Activated CD8-positive, alpha-beta T cell treated with anti-CD3 and anti-CD28 coated beads for 36 hours (primary cell): Measurements from ENCODE around the gene UBASH3B. TPM values are rescaled to one million over a fixed set of nuclear protein-coding genes. Genes with fewer than 3 reads are reported as not detected.

Experiments used
- ATAC-seq: fragments of 200-7000 bp; cut with Tn5 transposase; one replicate; pipeline ENCODE4 v1.10.0; 2021; ENCODE audit warnings: mild to moderate bottlenecking, moderate library complexity
- CTCF ChIA-PET: fragments of 350-600 bp; sonication (Branson Sonifier 250); formaldehyde crosslinking; loops from one replicate; lab custom pipeline; 2021; ENCODE audit warnings: antibody characterized with exemption; lab: Charles Lee
- POLR2A ChIA-PET: fragments of 350-600 bp; sonication (Branson Sonifier 250); formaldehyde crosslinking; loops from one replicate; lab custom pipeline; 2021; ENCODE audit warnings: antibody characterized with exemption; lab: Charles Lee
- DNase-seq: peaks from one replicate; pipeline ENCODE4 v3.0.0-alpha.2; 2020
- H3K27ac Mint-ChIP-seq: one replicate; pipeline ENCODE4 v1.8.0; 2021; ENCODE audit warnings: mild to moderate bottlenecking, mixed read lengths
- H3K27me3 Mint-ChIP-seq: one replicate; pipeline ENCODE4 v1.8.0; 2021; ENCODE audit warnings: mixed read lengths
- H3K36me3 Mint-ChIP-seq: one replicate; pipeline ENCODE4 v1.8.0; 2021; ENCODE audit warnings: low read depth, mixed read lengths
- H3K4me1 Mint-ChIP-seq: one replicate; pipeline ENCODE4 v1.8.0; 2021; ENCODE audit warnings: low read depth, mixed read lengths
- H3K4me3 Mint-ChIP-seq: one replicate; pipeline ENCODE4 v1.8.0; 2021; ENCODE audit warnings: mild to moderate bottlenecking, moderate library complexity, mixed read lengths
- H3K9me3 Mint-ChIP-seq: one replicate; pipeline ENCODE4 v1.8.0; 2021; ENCODE audit warnings: mixed read lengths
- CTCF ChIP-seq: fragments of 200-600 bp; IDR thresholded peaks from one replicate; pipeline ENCODE4 v1.8.0; 2022; ENCODE audit warnings: antibody characterized with exemption, mild to moderate bottlenecking
- intact Hi-C: fragments of 100-400 bp; cut with micrococcal nuclease; formaldehyde crosslinking; loops from one replicate; pipeline ENCODE4 v1.10.0; 2022
- total RNA-seq, 2 experiments: library from RNA; stranded (reverse); gene quantifications; one replicate each; pipeline ENCODE4 v1.2.3, GENCODE V29; 2021

The UBASH3B gene
- total RNA-seq, 2 experiments from 2014 or later = 36.1 to 40.6 TPM

GRCh38 chr11:122659676-122660554 is 4.4 kb downstream of the UBASH3B start:
- intact Hi-C loops = loop anchor here (5.0 kb wide), 1 partner anchor 97 kb away; no protein-coding TSS in a partner anchor
- POLR2A ChIA-PET = interaction anchor here (1.1 to 1.2 kb wide), 2 partner anchors 86 to 401 kb away, joined by 3 to 4 read pairs; no protein-coding TSS in a partner anchor
- H3K9me3 Mint-ChIP-seq = no peaks in the 10 kb centered on the region
- ATAC-seq (no peak), DNase-seq (no peak)
- CTCF ChIA-PET = interaction anchor here (2.3 to 5.6 kb wide), 5 partner anchors 8 to 121 kb away, joined by 7 to 88 read pairs (median 26); no protein-coding TSS in a partner anchor
- peaks cover 52% of the 10 kb centered on the region for H3K4me1 Mint-ChIP-seq
- no peak overlapping the region for H3K4me3 Mint-ChIP-seq
- no peaks in the 10 kb centered on the region for H3K27me3 Mint-ChIP-seq
- no peak overlapping the region for H3K27ac Mint-ChIP-seq
- TF ChIP-seq CTCF = no peak
- H3K36me3 Mint-ChIP-seq = peaks cover 12% of the 10 kb centered on the region

- TF ChIP-seq CTCF = no peak
- DNase-seq (no peak), ATAC-seq (no peak)
- peaks cover 49% of the 10 kb centered on the region for H3K4me1 Mint-ChIP-seq
- intact Hi-C loops = no loop called here
- ChIA-PET POLR2A (no interaction called here), CTCF (interaction anchor here (2.3 to 3.9 kb wide), 2 partner anchors 13 to 28 kb away, joined by 7 to 21 read pairs; no protein-coding TSS in a partner anchor)
- no peaks in the 10 kb centered on the region for H3K27me3 Mint-ChIP-seq
- H3K4me3 Mint-ChIP-seq = no peak overlapping the region
- peaks cover 12% of the 10 kb centered on the region for H3K36me3 Mint-ChIP-seq
- H3K9me3 Mint-ChIP-seq = no peaks in the 10 kb centered on the region
- H3K27ac Mint-ChIP-seq = no peak overlapping the region
Measured at GRCh38 chr11:122661182-122661945, 5.8 kb downstream of the UBASH3B start.

- DNase-seq (no peak), ATAC-seq (no peak)
- peaks cover 58% of the 10 kb centered on the region for H3K4me1 Mint-ChIP-seq
- TF ChIP-seq CTCF = no peak
- no peak overlapping the region for H3K27ac Mint-ChIP-seq
- no peaks in the 10 kb centered on the region for H3K9me3 Mint-ChIP-seq
- H3K4me3 Mint-ChIP-seq = no peak overlapping the region
- POLR2A ChIA-PET = interaction anchor here (0.6 to 1.9 kb wide), 4 partner anchors 12 to 82 kb away, joined by 3 to 11 read pairs (median 4); no protein-coding TSS in a partner anchor
- peaks cover 15% of the 10 kb centered on the region for H3K36me3 Mint-ChIP-seq
- intact Hi-C loops = no loop called here
- no peaks in the 10 kb centered on the region for H3K27me3 Mint-ChIP-seq
- CTCF ChIA-PET = interaction anchor here (1.0 to 2.1 kb wide), 7 partner anchors 11 to 117 kb away, joined by 3 to 7 read pairs (median 3); no protein-coding TSS in a partner anchor
Measured at GRCh38 chr11:122663056-122663740, 7.7 kb downstream of the UBASH3B start.

- no peak overlapping the region for H3K27ac Mint-ChIP-seq
- intact Hi-C loops = no loop called here
- H3K27me3 Mint-ChIP-seq = no peaks in the 10 kb centered on the region
- no peak for TF ChIP-seq CTCF
- ATAC-seq (no peak), DNase-seq (no peak)
- H3K36me3 Mint-ChIP-seq = peaks cover 15% of the 10 kb centered on the region
- ChIA-PET CTCF (interaction anchor here (1.0 to 2.1 kb wide), 8 partner anchors 10 to 117 kb away, joined by 3 to 7 read pairs (median 3); no protein-coding TSS in a partner anchor), POLR2A (interaction anchor here (1.4 to 1.9 kb wide), 3 partner anchors 19 to 81 kb away, joined by 3 to 11 read pairs (median 3); no protein-coding TSS in a partner anchor)
- H3K4me1 Mint-ChIP-seq = peaks cover 60% of the 10 kb centered on the region
- no peaks in the 10 kb centered on the region for H3K9me3 Mint-ChIP-seq
- no peak overlapping the region for H3K4me3 Mint-ChIP-seq
Measured at GRCh38 chr11:122663764-122664163, 8.2 kb downstream of the UBASH3B start.
